Left lung (tissue), 10 donors: ENCODE data around the gene HERC6. TPM values are rescaled to one million over a fixed set of nuclear protein-coding genes. Genes with fewer than 3 reads are reported as not detected.
"Not testable (repeated sequence)": the region's sequence is repeated elsewhere in the genome, so short reads cannot be mapped to it uniquely, and the experiment has no call there.

Source experiments
- ATAC-seq: fragments of 200-7000 bp; cut with Tn5 transposase; one replicate; pipeline ENCODE4 v1.9.1; 2020; ENCODE audit warnings: moderate library complexity
- DNase-seq, 4 donors: peaks; one replicate each; pipeline ENCODE4 v3.0.0-alpha.2; 2013 to 2020
- H3K27ac ChIP-seq, 2 donors: fragments of 200-600 bp; sonication (generic) in 1 of 2; one replicate each; pipeline versions ENCODE4 v1.5.0 to v1.8.0; 2020 to 2021
- H3K27me3 ChIP-seq, 2 donors: fragments of 200-600 bp; sonication (generic) in 1 of 2; one replicate each; pipeline versions ENCODE4 v1.5.0 to v1.8.0; 2020 to 2021
- H3K36me3 ChIP-seq, 2 donors: fragments of 200-600 bp; sonication (generic) in 1 of 2; one replicate each; pipeline versions ENCODE4 v1.5.0 to v1.8.0; 2020 to 2021
- H3K4me1 ChIP-seq, 2 donors: fragments of 200-600 bp; one replicate each; pipeline ENCODE4 v1.8.0; 2021
- H3K4me3 ChIP-seq, 2 donors: fragments of 200-600 bp; sonication (generic) in 1 of 2; one replicate each; pipeline versions ENCODE4 v1.5.0 to v1.8.0; 2020 to 2021; ENCODE audit warnings: mild to moderate bottlenecking in 1 of 2
- H3K9me3 ChIP-seq, 2 donors: fragments of 200-600 bp; sonication (generic) in 1 of 2; one replicate each; pipeline versions ENCODE4 v1.5.0 to v1.8.0; 2020 to 2021
- CTCF ChIP-seq, 2 donors: fragments of 200-600 bp; sonication (generic) in 1 of 2; IDR thresholded peaks; one replicate each; pipeline versions ENCODE4 v1.5.0 to v1.8.0; 2021; ENCODE audit warnings: antibody characterized with exemption in 2 of 2
- intact Hi-C, 2 donors: fragments of 100-400 bp; cut with DNase I; formaldehyde crosslinking; loops; one replicate each; pipeline versions ENCODE4 v1.11.2 to v1.14.2; 2022
- polyA plus RNA-seq, 6 donors: library from polyadenylated mRNA; unstranded; fragments of 120-200 nt; gene quantifications; one replicate each; pipeline ENCODE4 v1.2.1, GENCODE V29; 2013; ENCODE audit not compliant: insufficient read length in 6 of 6
- total RNA-seq, 2 donors: library from RNA; stranded (reverse); fragmentation: NEBNext Ultra II Directional; extraction: Animal tissue kit (Norgen Biotek cat#: 25700); gene quantifications; one replicate each; pipeline ENCODE4 v1.2.1, GENCODE V29; 2021
- donor health status: DM: no; HTN: yes; CAD: no.
- donor health status: DM: no; HTN: no; CAD: no.

HERC6 gene
- total and polyA plus RNA-seq, 8 donors = 10.7 to 21.9 (median 13.0) TPM

DNA sequence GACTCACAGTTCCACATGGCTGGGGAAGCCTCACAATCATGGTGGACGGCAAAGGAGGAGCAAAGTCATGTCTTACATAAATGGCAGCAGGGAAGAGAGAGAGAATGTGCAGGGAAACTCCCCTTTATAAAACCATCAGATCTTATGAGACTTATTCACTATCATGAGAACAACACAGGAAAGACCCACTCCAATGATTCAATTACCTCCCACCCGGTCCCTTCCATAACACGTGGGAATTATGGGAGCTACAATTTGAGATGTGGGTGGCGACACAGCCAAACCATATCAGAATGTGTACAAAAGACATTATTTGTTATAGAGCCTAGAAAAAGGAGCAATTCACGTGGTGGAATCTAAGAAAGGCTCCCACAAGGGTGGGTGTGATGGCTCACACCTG, 10.8 kb upstream of the HERC6 start:
- Histone ChIP-seq H3K4me3 (no peak overlapping the region), H3K9me3 (peaks cover 0 to 14% of the 10 kb centered on the region in 2 donors), H3K27ac (no peak overlapping the region), H3K27me3 (no peaks in the 10 kb centered on the region), H3K4me1 (no peaks in the 10 kb centered on the region), H3K36me3 (no peaks in the 10 kb centered on the region)
- TF ChIP-seq CTCF (IDR thresholded peaks at IDR 0.05) = no peak
- intact Hi-C loops = loop anchor here in 1 of 2 donors (10.0 kb wide), 1 partner anchor 153 kb away; no protein-coding TSS in a partner anchor
- DNase-seq (no peak), ATAC-seq (no peak)

- intact Hi-C loops = loop anchor here in 1 of 2 donors (10.0 kb wide), 1 partner anchor 154 kb away; no protein-coding TSS in a partner anchor
- H3K9me3 ChIP-seq, H3K27me3 ChIP-seq, H3K36me3 ChIP-seq, H3K4me3 ChIP-seq, H3K27ac ChIP-seq, H3K4me1 ChIP-seq: not testable (repeated sequence)
- TF ChIP-seq CTCF (IDR thresholded peaks at IDR 0.05) = peak; percentile 50 to 58
- peak; percentile 72 for ATAC-seq
- DNase-seq = peak in 2 of 4 donors; percentile 26 to 52
Measured at GRCh38 chr4:88369180-88369812, 9.4 kb upstream of the HERC6 start.

DNA sequence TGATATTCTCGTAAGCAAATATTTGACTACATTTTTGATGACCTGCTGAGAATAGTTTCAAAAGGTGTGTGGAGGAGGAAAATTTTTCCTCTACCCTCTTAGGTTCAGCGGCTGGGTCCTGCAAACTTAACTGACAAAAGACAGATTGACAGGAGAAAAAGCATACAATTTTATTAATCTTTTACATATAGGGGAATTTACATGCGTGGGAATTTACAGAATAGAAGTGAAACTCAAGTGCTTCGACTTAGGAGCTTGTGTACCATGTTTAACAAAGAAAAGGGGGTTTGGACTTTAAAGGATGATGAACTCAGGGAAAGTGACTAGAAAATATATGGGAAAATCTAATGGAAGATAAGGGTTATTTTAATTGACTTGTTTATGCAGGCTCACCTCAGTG, 2.5 kb downstream of the HERC6 start:
- peak overlapping the region in 1 of 2 donors; percentile 49 for H3K27ac ChIP-seq
- no peak for TF ChIP-seq CTCF (IDR thresholded peaks at IDR 0.05)
- no peak for ATAC-seq

GRCh38 chr4:88382621-88383020, 4.0 kb downstream of the HERC6 start:
- intact Hi-C loops = no loop called here
- Histone ChIP-seq H3K27me3 (no peaks in the 10 kb centered on the region), H3K9me3 (no peaks in the 10 kb centered on the region), H3K27ac (peak overlapping the region in 1 of 2 donors; percentile 49), H3K4me1 (peaks cover 0 to 8% of the 10 kb centered on the region in 2 donors), H3K36me3 (peaks cover 0 to 17% of the 10 kb centered on the region in 2 donors), H3K4me3 (no peak overlapping the region)
- DNase-seq = no peak
- no peak for ATAC-seq
- no peak for TF ChIP-seq CTCF (IDR thresholded peaks at IDR 0.05)

More for the DNA sequence above, 2.5 kb downstream of the HERC6 start:
- Histone ChIP-seq H3K36me3 (peaks cover 0 to 7% of the 10 kb centered on the region in 2 donors), H3K27me3 (no peaks in the 10 kb centered on the region), H3K4me3 (no peak overlapping the region), H3K4me1 (peaks cover 0 to 8% of the 10 kb centered on the region in 2 donors), H3K9me3 (no peaks in the 10 kb centered on the region)
- DNase-seq = no peak
- intact Hi-C loops = no loop called here

DNA sequence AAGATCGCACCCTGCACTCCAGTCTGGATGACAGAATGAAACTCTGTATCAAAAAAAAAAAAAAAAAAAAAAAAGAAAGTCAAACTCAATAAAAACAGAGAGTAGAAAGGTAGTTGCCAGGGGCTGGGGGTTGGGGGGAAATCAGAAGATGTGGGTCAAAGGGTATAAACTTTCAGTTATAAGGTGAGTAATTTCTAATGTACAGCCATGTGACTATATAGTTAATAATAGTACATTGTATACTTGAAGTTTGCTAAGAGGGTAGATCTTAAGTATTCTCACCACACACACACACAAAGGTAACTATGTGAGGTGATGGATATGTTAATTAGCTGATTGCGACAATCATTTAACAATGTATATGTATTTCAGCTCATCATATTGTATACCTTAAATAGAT, 11.5 kb downstream of the HERC6 start:
- intact Hi-C loops = no loop called here
- Histone ChIP-seq H3K27ac (no peak overlapping the region), H3K4me1 (no peaks in the 10 kb centered on the region), H3K27me3 (no peaks in the 10 kb centered on the region), H3K4me3 (no peak overlapping the region), H3K36me3 (peaks cover 0 to 38% of the 10 kb centered on the region in 2 donors), H3K9me3 (no peaks in the 10 kb centered on the region)
- DNase-seq (no peak), ATAC-seq (no peak)
- TF ChIP-seq CTCF (IDR thresholded peaks at IDR 0.05) = no peak
